DMS153 treated with DMSO at 0.1 percent for 48 hours (cell line): ENCODE results near the gene SLC1A2.

Source experiments
- DNase-seq: peaks from one replicate; lab custom pipeline; 2025; ENCODE audit not compliant: unreplicated experiment; lab: John Stamatoyannopoulos, UW

SLC1A2 gene

DNA sequence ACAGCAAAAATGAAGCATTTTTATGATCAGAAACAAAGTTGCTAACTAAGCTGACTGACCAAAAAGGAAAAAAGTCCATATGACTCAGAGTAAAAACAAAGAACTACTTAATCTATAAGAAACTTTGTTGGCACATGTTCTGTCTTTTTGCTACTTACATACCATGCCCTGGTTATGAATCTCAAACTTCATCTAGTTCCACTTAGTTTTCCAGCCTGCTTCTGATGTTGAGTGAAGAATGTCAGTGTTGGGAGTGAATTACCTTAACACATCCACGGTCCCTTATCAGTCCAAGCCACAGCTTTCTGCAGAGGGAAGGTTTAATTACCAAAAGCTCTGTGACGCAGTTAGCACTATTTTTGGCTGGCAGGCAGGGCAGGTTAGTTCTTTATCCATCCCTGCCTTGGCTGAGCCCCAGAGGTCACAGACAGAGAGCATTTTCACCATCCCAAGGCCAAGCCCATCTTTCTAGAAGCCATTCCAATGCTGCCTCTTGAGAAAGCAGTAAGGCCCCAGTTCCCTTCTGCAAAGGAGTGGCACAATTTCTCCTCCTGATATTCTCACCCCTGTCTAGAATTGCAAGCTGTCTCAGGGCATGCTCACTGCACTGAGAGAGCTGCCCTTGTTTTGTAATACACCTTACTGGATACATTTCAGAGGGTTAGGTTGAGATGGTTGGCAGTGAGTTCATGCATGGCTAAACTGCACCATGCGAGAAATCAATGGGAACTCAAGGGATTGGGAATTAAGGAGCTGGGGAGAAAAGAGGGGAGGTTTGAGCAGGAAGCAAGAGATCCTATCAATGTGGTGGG, 67.1 kb downstream of the SLC1A2 start:
- no peak for DNase-seq

DNA sequence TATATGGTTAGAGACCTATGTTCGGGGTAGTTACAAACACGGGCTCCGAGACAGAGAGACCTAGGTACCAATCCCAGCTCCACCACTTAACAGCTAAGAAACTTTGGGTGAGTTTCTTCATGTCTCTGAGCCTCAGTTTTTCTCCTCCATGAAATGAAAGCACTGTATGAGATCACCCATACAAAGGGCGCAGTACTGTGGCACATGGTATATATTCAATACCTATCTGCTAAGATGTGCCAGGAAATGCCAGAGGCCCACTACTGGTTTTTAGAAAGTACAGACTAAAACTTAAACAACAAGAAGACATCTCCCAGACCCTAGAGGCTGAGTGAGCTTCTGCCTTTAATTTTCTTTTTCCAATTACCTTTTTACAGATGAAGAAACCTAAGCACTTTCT, 69.5 kb downstream of the SLC1A2 start:
- no peak for DNase-seq

DNA sequence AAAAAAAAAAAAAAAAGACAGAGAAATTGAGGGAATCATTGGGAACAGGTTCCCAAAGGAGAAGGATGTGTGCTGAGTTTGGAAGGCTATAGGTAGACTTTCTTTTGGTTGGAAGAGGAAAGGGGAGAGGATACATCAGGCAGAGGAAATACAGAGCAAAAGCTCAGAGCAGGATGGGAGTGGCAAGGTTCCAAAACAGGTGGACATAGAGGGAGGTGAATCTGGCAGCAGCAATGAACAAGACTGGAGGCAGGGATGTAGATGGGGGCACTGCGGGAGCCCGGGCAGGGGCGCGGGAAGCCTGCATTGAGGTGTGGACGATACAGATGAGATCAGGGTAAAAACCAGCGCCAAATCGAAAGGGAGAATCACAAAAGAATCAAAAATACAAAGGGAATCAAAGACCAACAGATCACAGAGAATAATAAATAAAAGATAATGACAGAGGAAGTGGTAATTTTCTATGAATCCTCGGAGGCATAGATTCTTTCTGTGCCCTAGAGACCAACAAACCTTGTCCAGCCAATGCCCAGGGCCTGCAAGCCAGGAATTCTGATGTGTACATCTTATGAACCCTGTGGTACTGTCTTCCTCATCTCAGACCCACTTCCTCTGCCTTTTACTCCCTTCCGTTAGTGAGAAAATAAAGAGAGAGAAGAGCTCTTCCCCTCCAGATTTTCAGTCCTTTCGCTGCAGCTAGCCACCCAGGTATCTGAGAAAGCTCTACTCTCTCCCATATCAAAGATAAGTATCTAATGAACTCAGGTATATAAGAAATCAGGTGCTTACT, 70.3 kb downstream of the SLC1A2 start:
- DNase-seq = no peak

GRCh38 chr11:35347921-35348331, 71.4 kb downstream of the SLC1A2 start:
- DNase-seq = no peak

GRCh38 chr11:35347173-35347878, 72.0 kb downstream of the SLC1A2 start:
- DNase-seq = no peak

- no peak for DNase-seq
These were observed 72.7 kb downstream of the SLC1A2 start for GRCh38 chr11:35346472-35347156.

DNA sequence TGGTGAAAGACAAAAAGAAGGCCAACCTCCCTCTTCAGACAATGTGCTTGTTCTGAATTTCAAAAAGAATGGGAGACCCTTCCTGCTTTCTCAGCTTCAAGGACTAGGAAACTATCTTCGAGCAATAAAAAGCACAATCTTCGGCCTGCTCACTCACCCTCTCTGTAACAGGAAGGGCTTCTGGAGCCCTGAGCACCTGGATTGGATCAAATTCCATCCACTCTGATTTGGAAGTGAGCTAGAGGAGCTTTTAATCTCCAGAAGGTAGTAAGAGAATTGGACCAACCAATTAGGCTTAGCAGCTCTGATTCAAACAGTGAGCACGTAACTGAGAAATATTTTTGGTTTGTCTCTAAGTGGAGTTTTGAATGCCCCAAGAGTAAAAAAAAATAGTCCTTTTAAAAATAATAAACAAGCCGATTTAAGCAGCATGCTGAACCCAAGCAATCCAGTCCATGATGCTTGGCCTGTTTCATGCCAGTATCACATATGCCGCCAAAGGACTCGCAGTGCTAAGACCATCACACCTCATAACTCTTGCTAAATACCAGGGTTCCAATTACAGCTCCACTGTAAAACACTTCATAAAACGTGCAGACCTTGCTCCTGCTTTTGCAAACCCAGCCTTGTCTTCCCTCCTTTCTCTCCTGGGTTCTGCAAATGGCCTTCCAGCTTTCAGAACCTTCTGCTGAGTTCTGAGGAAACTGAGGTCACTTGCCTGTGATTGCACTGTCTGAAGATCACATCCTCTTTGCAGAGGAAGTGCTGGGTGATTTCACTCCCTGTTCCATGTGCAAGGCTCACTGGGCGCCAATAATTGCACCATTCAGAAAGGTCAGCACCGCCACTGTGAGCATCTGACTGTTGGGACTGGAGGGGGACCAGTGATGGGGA, 74.4 kb downstream of the SLC1A2 start:
- no peak for DNase-seq

GRCh38 chr11:35343033-35343598, 76.2 kb downstream of the SLC1A2 start:
- no peak for DNase-seq

GRCh38 chr11:35340715-35341114, 78.6 kb downstream of the SLC1A2 start:
- no peak for DNase-seq

GRCh38 chr11:35340071-35340470, 79.3 kb downstream of the SLC1A2 start:
- no peak for DNase-seq

DNA sequence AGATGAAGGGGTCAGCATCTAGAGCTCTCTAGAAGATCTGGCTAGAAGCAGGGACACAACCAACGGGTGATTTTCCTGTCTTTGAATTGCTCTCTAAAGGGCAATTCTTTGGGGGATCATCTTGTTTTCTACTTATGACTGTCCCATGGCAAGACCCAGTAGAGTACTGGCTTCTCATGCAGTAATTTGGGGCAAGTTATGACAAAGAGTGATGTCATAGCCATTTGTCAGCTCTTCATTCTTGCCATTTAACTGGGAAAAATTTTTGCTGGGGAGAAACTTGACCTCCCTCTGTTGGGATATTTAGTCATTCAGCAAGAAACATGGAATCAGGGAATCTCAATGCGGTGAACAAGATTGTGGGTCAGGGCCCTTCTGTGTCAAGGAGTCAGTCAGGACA, 80.4 kb downstream of the SLC1A2 start:
- DNase-seq = no peak

- no peak for DNase-seq
These were observed 81.4 kb downstream of the SLC1A2 start for GRCh38 chr11:35337914-35338305.

DNA sequence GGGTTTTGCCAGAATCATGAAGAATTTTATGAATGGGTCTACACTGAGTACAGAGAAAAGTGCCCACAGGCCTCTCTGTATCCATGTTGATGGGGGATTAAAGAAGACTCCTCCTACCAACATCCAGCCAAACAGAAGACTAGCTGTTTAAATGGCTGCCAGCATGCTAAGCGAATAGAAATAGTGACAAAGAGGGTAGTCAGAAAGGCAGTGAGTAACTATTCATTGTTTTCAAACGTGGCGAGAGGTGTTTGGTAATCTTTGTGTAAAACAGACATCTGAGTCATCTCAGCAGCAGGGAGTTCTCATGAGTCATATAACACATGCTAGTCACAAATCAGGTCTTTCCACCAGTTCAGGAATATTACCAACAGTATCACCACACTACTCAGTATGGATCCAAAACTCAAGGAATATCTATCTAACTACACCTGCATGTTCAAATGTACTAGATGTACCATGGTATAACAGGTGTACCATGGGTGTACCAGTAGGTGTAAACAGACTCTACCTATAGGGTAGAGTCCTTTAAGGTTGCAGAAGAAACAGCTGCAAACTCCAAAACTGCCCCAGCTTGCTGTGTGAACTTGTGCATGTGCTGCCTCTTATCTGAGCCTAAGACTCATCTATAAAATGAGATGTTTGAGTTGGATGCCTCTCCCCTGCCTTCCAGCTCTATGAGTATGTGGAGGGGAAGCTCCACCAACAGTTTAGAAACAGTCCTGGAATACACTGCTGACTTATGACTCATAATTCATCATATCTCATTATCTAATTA, 82.0 kb downstream of the SLC1A2 start:
- DNase-seq = no peak

GRCh38 chr11:35336726-35337125, 82.6 kb downstream of the SLC1A2 start:
- DNase-seq = no peak

DNA sequence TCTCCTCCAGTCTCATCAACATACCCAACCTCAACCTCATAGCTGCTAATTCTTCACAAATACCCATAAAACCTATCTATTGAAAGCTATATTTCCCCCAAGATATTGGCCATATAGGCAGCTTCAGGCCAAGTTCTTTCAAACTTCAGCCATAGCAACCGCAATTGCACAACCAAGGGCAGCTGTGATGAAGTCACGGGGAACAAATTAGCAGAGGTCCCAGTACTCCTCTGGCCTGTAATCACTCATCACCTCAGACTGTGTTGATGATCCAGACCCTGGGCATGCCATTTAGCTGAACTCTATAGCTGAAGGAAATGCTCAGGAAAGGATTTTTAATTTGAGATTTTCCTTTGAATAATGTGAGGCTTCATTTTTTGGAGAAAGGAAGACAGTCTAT, 84.1 kb downstream of the SLC1A2 start:
- DNase-seq = no peak

GRCh38 chr11:35334385-35335090, 84.8 kb downstream of the SLC1A2 start:
- DNase-seq = no peak

- no peak for DNase-seq
These were observed 86.8 kb downstream of the SLC1A2 start for GRCh38 chr11:35332524-35332923.

- DNase-seq = no peak
These were observed 88.4 kb downstream of the SLC1A2 start for GRCh38 chr11:35330931-35331330.
